GM19328 (cell line): ENCODE data around the gene THTPA.

Experiments used
- ATAC-seq: cut with Tn5 transposase; IDR thresholded peaks from one replicate; pipeline ENCODE4 v1.9.1; 2021; ENCODE audit warnings: mild to moderate bottlenecking, moderate library complexity; ENCODE audit not compliant: unreplicated experiment

THTPA gene

DNA sequence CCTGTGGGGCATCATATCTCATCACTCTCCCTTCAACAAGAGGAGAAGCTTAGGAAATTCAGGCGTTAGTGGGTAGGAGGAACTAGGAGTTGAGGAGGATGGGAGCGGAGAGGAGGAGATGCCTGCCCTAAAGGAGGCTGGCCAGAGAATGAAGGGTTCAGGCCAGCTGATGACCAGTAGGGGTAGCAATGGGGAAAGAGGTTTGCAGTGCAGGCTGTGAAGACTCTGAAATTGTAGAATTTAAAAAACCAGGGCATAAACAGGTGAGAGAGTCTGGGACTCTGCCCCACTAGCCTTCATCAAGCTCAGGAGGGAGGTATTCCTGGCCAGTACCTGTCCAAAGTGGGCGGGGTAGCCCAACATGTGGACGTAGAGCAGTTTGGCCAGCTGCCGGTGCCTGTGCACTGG is 10.7 kb downstream of the THTPA start:
- no peak for ATAC-seq

GRCh38 chr14:23567186-23568020 is 11.3 kb downstream of the THTPA start, which contains the start of gene AP1G2:
Gene AP1G2, minus strand, starts transcription at chr14:23567791. Its CDS starts 477 bp downstream, at chr14:23567314.
- peak; percentile 91 for ATAC-seq

DNA sequence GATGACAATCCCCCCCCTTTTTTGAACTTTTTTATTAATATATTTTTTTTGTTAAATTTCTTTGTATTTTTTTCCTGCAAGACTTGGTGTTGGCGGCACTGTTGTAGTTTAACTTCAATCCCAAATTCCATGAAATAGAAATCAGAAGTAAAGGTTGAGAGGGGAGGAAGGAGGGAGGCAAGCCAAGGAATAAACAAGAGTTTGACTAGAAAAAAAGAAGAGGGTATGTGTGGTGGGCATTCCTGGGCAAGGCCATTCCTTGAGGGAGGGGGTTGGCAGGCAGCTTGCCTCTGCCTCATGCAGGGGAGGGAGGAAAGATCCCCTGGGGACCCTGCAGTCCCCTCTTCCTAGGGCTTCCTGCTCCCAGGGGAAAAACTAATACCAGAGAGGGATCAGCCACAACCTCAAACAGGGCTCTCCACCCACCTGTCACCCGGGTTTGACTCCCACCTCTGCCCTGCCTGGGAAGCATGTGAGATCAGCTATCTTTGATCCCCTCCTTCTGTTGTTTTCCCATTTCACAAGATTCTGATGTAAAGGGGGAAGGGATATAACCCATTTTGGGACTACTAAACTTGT is 12.0 kb downstream of the THTPA start:
- ATAC-seq = no peak

- ATAC-seq = no peak
Measured at GRCh38 chr14:23568600-23569331, 12.7 kb downstream of the THTPA start.

DNA sequence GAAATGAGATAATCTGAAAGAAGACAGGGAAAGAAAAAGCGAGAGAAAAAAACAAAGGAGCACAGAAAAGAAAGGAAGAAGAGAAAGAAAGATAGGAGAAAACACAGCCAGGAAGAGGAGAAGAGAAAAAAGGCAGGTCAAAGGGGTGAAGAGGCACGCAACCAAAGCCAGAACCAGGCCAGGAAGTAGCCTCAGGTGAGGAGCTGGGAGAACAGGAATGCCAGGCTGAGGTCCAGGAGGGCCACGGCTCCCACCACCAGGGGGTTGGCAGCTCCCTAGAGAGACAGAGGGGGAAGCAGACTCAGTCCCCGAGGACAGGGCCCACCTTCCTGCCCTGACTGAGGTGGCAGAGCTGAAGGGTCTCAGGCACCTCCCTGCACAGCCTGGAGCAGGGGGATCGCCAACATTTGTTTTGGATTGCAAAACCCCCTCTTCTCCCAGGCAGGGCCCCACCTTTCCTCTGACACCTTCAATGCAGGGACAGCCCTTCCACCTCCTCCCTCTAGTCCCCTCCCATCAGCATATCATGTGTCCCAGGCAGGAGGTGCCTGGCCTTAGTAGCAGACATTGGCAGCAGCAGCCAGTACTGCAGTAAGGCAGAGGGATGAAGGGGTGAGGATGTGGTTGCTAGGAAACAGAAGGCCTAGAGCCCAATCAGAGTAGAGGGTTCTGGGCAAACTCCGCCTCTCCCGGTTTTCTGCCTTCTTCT is 13.5 kb downstream of the THTPA start:
- no peak for ATAC-seq

DNA sequence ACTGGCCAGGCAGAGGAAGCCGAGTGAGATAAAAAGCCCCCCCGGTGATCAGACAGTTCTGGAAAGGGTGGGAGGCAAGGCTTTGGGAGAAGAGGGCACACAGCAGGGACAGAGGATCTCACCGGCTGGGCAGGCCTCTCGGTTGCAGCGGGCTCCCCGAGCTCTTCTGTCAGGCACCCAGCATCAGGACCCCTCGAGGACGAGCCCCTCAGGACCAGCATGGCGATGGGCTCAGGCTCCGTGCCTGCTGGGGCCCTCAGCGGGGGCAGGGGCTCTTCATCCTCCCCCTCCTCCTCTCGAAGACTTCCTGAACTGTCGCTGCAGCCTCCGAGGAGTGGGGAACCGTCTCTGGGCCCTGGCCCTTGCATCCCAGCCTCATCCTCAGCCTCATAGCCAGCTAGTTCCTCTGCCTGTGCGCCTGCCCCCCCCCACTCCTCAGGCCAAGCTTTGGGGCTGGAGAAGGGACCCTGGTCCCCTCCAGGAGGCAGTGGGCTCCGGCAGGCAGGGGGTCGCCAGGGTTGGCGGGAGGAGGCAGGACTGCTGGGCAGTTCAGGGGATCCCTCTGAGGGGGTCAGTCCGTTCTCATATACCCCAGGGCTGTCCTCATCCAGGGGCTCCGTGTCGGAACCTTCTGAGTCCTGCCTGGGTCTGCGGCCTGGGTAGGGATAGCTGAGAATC is 14.9 kb downstream of the THTPA start:
- no peak for ATAC-seq

GRCh38 chr14:23571701-23572523 is 15.8 kb downstream of the THTPA start:
- ATAC-seq = no peak

DNA sequence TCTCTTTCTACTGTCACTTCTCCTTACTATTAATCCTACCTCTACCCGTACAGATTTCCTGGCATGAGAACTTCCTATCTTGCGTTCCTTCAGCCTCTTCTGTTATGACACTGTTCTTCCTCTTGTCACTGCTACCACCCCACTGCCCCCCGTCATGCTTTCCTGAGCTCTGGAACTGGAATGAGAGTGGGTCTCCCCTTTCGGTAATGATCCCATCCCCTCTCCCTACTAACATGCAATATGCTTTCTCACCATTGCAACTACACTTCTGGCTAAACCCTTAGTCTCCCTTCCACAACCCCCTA is 16.4 kb downstream of the THTPA start:
- ATAC-seq = no peak

DNA sequence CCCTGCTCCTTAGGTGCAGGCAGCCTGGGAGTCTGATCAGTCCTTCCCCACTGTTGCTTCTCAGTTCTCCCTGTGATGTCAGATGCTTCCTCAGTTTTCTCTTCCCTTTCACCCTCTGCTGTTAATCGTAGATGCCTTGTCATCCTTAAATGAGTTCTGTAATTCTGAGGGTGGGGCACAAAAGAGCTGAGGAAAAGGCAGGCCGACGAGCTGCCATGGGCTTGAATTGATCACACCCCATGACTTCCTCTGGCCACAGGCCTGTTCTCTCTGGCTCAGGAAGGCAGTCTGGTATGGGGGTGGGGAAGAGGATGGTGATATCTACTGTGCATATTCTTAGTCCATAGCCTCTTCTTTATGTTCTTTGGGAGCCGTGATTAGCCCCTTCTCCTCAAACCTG is 16.8 kb downstream of the THTPA start:
- ATAC-seq = no peak

DNA sequence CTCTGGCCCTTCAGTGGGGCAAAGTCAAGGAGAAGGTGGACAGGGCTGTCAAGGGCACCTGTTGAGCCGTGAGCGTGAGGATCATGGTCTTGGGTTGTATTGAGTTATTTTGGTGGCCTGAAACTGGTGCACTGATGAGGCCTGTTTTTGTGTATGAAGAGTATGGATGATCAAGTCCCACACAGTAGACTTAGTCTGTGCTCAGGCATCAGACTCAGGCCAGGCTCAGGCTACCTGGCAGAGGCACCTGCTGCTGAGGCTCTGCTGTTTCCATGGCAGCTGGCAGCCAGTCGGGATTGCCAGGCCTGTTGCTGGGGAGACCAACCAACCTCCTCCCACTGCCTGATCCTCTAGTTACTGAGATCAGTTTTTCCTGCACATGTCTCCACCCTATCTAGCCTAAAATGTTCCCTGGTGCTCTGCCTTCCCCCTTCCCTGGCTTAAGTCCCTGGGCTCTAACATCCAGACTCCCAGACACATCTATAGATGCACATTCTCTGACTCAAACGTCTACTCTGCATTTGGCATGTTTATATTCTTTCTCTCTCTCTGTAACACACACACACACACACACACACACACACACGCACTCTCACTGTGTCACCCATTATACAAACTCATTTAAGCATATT is 17.4 kb downstream of the THTPA start:
- ATAC-seq = no peak

- no peak for ATAC-seq
Measured at GRCh38 chr14:23577004-23577681, 21.1 kb downstream of the THTPA start.

DNA sequence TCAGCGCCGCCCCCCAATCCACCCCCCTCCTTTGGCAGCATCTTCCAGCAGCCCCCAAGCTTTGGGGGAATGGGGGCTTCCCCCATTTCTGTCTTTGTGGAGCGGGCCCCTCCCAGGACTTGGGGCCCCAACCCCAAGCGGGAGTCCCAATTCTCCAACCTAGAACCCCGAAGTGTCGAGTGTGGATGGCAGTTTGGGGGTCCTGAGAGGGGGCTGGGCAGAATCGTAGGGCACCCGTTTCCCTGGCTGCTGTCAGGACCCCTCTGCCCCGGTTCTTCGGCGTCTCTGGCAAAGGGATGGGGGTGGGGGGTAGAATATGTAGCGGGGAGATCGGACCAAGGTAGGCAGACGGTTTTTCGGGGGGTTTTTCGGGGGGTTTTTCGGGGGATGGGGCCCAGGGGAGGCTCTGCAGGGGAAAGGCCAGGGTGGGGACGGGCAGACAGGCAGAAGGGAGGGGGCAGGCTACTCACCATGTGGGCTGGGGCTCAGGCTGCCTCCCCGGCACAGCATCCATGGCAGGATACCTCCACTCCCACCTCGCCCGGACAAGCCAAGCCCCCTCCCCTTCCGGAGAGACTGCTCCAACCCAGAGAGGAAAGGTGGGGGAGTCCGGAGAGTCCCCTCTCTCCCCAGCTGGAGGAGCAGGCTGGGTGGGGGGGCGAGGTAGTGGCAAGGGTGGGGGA is 21.8 kb downstream of the THTPA start:
- no peak for ATAC-seq

DNA sequence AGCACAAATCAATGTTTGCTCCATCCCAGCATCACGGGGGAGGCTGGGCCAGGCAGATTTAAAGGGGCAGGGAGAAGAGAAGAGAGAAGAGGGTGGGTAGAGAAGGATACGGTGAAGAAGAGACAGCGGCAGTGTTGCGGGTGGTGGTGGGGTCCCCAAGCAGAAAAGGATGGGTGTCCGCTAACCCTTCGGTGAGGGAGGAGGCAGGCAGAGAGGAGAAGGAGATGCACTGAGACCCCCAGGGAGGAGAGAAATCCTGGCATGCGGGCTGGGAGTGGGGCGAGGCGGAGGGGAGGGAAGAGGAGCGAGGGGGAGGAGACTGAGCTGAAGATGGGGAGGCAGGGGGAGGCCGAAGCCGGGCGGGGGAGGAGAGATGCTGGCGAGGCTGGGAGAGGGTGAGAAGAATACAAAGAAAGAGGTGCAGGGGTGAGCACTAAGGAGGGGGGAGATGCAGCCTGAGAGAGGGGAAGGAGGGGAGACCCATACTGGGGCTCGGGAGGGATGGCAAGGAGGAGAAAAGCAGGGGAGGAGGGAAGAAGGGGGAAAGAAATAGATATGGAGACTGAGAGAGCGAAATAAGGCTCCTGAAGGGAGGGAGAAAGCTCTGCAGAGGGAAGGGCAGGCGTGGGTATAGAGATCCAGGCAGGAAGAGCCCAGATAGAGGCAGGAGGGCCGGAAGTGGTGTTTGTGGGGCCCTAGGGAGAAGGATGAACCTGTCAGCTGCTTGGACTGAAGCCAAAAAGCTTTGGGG is 22.7 kb downstream of the THTPA start, which contains the start of gene JPH4:
Gene JPH4 (minus strand): TSS at position 231 of the 751 bp plus-strand sequence. CDS start 1,337 bp downstream, outside the sequence.
- ATAC-seq = no peak

- no peak for ATAC-seq
Measured at GRCh38 chr14:23579311-23579630, 23.2 kb downstream of the THTPA start.

- ATAC-seq = no peak
Measured at GRCh38 chr14:23579739-23580138, 23.7 kb downstream of the THTPA start.

DNA sequence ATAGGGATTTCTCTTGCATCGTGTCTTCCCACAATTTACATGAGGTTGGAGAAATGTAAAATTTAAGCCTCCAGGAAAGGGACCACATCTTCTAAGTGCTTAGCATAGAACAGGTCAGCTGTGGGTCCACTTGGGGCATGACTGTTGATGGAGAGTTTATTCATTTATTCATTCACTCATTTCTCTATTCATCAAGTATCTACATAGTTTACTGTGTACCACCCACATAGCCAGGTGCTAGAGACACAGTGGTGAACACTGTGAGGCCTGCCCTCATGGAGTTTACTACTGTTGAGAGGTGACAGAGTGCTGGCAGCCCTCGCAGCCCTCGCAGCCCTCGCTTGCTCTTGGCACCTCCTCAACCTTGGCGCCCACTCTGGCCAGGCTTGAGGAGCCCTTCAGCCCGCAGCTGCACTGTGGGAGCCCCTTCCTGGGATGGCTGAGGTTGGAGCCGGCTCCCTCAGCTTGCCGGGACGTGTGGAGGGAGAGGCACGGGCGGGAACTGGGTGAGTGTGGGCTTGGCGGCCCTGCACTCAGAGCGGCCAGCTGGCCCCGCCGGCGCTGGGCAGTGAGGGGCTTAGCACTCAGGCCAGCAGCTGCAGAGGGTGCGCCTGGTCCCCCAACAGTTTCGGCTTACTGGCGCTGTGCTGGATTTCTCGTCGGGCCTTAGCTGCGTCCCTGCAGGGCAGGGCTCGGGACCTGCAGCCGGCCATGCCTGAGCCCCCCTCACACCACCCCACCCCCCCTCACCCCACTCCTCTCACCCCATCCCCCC is 24.3 kb downstream of the THTPA start:
- ATAC-seq = no peak

GRCh38 chr14:23580948-23581281 is 24.8 kb downstream of the THTPA start:
- no peak for ATAC-seq
